Osteocyte (in vitro differentiated cells): Measurements from ENCODE around the gene LMBR1. TPM values are rescaled to one million over a fixed set of nuclear protein-coding genes. Genes with fewer than 3 reads are reported as not detected.

Experiments
- DNase-seq: peaks from one replicate; pipeline ENCODE4 v3.0.0; 2021; ENCODE audit warnings: mixed read lengths; ENCODE audit not compliant: unreplicated experiment; ENCODE audit errors: extremely low spot score
- H3K27ac Mint-ChIP-seq: one replicate; pipeline ENCODE4 v1.8.0; 2021; ENCODE audit warnings: mild to moderate bottlenecking, mixed read lengths; ENCODE audit not compliant: unreplicated experiment
- H3K27me3 Mint-ChIP-seq: one replicate; pipeline ENCODE4 v1.8.0; 2021; ENCODE audit warnings: mixed read lengths; ENCODE audit not compliant: unreplicated experiment
- H3K36me3 Mint-ChIP-seq: one replicate; pipeline ENCODE4 v1.8.0; 2021; ENCODE audit warnings: mixed read lengths; ENCODE audit not compliant: unreplicated experiment
- H3K4me1 Mint-ChIP-seq: one replicate; pipeline ENCODE4 v1.8.0; 2021; ENCODE audit warnings: mixed read lengths; ENCODE audit not compliant: unreplicated experiment
- H3K4me3 Mint-ChIP-seq: one replicate; pipeline ENCODE4 v1.8.0; 2021; ENCODE audit warnings: mild to moderate bottlenecking, moderate library complexity, mixed read lengths; ENCODE audit not compliant: unreplicated experiment
- H3K9me3 Mint-ChIP-seq: one replicate; pipeline ENCODE4 v1.8.0; 2021; ENCODE audit warnings: mixed read lengths; ENCODE audit not compliant: unreplicated experiment
- total RNA-seq: library from RNA; stranded (reverse); gene quantifications from 2 replicates; pipeline ENCODE4 v1.2.1, GENCODE V29; 2021
- TF ChIP-seq, protein P1 (sequence below): fragments of 200-600 bp; sonication (generic); IDR thresholded peaks from 2 replicates; pipeline ENCODE4 v1.5.0; 2021; ENCODE audit warnings: antibody characterized with exemption, mild to moderate bottlenecking, moderate library complexity

Gene LMBR1
- total RNA-seq, 1 donor from 2014 or later, result 55.8 TPM

DNA sequence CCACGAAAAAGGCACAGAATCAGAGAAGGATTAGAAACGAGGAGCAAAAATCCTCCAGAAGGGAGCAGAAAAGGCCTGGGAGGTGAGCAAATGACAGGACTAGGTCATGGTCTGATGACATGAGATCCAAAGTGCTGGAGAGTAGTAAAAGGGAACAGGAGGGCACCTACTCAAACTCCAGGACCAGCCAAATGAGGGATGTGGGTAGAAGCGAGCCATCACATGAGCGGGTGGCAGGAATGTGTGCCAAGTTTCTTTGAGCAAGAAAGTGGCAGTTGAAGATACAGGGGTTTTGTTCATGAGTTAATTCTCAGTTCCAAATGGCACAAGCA is 139.8 kb downstream of the LMBR1 start:
- no peaks in the 10 kb centered on the region for H3K27me3 Mint-ChIP-seq
- DNase-seq, result no peak
- H3K4me1 Mint-ChIP-seq, result no peaks in the 10 kb centered on the region
- H3K9me3 Mint-ChIP-seq, result no peaks in the 10 kb centered on the region
- peaks cover 10% of the 10 kb centered on the region for H3K36me3 Mint-ChIP-seq
- no peak overlapping the region for H3K27ac Mint-ChIP-seq
- no peak overlapping the region for H3K4me3 Mint-ChIP-seq
- TF ChIP-seq, protein P1, sequence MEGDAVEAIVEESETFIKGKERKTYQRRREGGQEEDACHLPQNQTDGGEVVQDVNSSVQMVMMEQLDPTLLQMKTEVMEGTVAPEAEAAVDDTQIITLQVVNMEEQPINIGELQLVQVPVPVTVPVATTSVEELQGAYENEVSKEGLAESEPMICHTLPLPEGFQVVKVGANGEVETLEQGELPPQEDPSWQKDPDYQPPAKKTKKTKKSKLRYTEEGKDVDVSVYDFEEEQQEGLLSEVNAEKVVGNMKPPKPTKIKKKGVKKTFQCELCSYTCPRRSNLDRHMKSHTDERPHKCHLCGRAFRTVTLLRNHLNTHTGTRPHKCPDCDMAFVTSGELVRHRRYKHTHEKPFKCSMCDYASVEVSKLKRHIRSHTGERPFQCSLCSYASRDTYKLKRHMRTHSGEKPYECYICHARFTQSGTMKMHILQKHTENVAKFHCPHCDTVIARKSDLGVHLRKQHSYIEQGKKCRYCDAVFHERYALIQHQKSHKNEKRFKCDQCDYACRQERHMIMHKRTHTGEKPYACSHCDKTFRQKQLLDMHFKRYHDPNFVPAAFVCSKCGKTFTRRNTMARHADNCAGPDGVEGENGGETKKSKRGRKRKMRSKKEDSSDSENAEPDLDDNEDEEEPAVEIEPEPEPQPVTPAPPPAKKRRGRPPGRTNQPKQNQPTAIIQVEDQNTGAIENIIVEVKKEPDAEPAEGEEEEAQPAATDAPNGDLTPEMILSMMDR, result no peak

DNA sequence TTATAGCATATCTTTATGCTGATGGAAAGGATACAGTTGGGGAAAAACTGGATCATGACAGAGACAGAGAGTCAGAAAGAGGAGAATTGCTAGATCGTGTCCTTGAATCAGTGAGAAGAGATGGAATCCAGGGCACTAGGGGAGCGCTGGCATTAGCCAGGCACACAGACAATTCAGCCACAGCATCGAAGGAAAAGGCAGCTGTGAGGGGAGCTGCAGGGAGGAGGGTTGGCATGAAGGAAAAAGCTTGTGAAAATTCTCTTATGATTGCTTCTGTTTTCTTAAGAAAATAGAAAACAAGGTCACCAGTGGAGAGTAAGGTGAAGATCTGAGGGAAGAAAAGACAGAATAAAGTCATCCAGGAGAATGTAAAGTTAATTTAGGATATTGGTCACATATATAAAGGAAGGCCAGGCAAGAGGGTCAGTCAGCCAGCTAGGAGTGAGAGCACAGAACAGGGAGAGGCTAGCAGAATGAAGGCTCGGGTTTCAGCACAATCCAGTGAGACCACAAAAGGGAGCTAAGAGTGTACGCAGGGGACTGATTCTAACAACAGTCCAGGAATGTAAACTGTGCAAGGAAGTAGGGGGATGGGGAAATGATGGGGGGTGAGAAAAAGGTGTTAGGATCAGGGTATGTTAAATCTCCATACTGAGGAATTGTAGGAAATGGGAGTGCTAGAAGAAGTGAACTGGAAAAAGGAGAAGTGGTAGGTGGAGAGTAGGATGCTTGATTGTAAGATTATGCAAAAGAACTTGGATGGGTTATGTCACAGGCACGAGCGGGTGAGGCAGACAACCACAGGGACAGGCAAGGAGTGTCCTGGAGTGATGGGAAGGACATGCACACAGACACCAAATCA is 140.4 kb downstream of the LMBR1 start:
- Mint-ChIP-seq H3K36me3 (peaks cover 10% of the 10 kb centered on the region), H3K4me3 (no peak overlapping the region), H3K27ac (no peak overlapping the region), H3K9me3 (no peaks in the 10 kb centered on the region), H3K27me3 (no peaks in the 10 kb centered on the region), H3K4me1 (peaks cover 3% of the 10 kb centered on the region)
- TF ChIP-seq, protein P1, result no peak
- no peak for DNase-seq

DNA sequence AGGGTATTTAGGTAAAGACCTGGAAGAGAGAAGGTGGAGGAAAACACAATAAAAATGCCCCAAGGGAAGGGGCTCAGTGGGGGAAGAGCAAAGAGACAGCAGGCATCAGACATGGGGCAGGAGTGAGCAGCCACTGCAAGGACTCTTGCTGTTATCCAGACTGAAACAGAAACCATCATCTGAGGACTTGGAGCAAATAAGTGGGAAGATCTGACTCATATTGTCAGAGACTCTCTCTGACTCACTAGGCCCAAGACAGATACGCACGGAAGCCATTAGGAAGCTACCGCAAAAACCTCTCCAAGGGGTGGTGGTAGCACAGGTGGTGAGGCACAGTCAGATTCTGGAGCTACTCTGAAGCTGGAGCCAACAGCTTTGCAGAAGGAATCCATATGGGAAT is 141.7 kb downstream of the LMBR1 start:
- Mint-ChIP-seq H3K27ac (no peak overlapping the region), H3K4me1 (peaks cover 9% of the 10 kb centered on the region), H3K4me3 (no peak overlapping the region), H3K36me3 (peaks cover 9% of the 10 kb centered on the region), H3K9me3 (no peaks in the 10 kb centered on the region), H3K27me3 (no peaks in the 10 kb centered on the region)
- DNase-seq, result no peak
- TF ChIP-seq, protein P1, result no peak

DNA sequence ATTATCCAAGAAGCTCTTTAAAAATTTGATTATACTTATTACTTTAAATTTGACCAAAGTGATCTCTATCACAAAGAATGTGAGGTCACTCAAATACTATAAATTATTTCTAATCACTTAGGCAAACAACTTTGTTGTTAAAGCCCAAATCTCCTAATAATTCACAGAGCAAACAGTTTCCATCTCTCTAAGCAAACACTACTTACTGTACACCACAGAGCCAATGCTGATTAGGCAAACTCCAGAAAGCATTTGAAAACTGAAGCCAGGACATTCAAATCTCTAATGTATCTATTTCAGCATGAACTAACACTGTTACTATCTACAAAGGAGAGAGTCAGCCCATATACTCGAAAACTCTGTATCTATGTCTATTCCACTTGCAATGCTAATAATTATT is 145.3 kb downstream of the LMBR1 start:
- no peak for DNase-seq
- Mint-ChIP-seq H3K27ac (no peak overlapping the region), H3K4me1 (peaks cover 9% of the 10 kb centered on the region), H3K9me3 (no peaks in the 10 kb centered on the region), H3K27me3 (no peaks in the 10 kb centered on the region), H3K4me3 (no peak overlapping the region), H3K36me3 (peaks cover 3% of the 10 kb centered on the region)
- TF ChIP-seq, protein P1, result no peak

DNA sequence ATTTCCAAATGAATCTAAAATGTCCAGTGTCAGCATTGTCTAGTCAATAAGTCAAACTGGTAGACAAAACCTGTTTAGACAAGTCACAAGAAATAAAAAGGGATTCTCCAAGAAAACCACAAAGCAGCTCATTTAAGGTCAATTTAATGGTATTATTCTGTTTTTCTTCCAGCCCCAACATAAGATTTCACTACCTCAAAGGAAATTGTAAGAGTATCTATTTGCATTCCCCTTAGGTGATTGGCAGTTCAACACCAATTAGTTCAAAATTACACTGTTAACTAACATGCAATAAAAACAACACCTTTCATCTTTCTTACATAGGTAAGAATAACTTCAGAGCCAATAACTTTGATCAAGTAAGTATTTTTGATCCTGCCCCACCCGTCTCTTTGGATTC is 146.1 kb downstream of the LMBR1 start:
- Mint-ChIP-seq H3K4me3 (no peak overlapping the region), H3K4me1 (peaks cover 9% of the 10 kb centered on the region), H3K27me3 (no peaks in the 10 kb centered on the region), H3K36me3 (peaks cover 7% of the 10 kb centered on the region), H3K27ac (no peak overlapping the region), H3K9me3 (peaks cover 5% of the 10 kb centered on the region)
- DNase-seq, result no peak
- TF ChIP-seq, protein P1, result no peak
